GM19023 (cell line): ENCODE measurements around the gene HOXA13.

ENCODE experiments used
- ATAC-seq: cut with Tn5 transposase; IDR thresholded peaks from one replicate; pipeline ENCODE4 v1.9.1; 2021; ENCODE audit warnings: mild to moderate bottlenecking, moderate library complexity; ENCODE audit not compliant: unreplicated experiment

HOXA13 gene

DNA sequence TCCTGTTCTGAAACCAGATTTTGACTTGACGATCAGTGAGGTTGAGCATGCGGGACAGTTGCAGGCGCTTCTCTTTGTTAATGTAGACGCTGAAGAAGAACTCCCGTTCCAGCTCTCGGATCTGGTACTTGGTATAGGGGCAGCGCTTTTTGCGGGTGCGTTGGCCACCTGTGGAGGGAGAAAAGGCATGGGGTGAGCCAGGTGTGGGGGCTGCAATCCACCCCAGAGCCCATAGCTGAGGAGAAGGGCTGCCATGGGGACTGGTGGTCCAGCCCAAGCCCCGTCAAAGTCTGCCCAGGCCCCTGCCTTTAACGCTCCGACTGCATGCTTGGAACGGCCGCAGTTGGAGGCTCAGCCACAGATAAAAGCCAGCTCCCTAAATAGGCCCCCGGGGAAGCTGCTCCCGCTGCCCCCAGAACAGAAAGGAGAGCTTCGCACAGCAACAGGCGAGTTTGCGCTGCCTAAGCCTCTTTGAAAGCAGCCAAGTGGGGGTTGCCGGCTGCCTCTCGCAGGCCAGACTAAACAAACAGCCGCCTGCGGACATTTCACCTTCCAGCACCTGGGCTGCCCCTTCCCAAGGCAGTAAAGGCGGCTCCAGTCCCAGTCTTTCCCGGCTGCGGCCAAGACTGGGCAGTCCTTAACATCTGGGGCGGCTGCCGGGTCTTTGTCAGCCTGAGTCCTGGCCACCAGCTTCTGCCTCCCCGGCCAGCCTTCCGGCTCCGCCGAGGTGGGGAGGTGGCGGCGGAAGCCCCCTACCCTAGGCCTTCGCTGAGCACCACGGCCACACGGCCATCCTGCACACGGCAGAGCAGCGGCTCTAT is 16.8 kb downstream of the HOXA13 start:
- ATAC-seq: no peak

DNA sequence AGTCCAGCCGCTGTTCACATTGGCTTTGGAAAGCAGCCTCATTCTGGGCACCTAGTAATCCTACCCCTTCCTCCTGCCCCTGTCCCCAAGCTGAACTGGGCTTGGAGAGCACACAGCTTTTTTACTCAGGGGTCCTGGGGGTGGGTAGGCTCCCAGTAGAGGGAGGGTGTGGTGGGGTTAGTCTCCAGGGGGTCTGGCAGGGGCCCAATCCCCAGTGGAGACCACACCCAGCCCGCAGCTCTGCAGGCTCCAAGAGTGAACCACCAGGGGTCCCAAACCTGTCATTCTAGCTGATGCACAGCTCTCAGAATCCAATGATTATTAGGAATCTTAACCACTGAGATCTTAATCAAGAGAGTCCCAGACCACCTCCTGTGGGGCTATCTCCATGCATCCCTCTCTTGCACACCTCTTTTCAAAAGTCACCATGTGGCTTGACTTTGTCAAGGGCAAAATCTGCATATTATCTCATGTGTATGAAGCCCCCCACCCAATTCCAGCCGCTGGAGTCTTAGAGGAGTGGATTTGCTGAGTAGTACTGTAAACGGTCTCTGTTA is 17.5 kb downstream of the HOXA13 start:
- no peak for ATAC-seq

DNA sequence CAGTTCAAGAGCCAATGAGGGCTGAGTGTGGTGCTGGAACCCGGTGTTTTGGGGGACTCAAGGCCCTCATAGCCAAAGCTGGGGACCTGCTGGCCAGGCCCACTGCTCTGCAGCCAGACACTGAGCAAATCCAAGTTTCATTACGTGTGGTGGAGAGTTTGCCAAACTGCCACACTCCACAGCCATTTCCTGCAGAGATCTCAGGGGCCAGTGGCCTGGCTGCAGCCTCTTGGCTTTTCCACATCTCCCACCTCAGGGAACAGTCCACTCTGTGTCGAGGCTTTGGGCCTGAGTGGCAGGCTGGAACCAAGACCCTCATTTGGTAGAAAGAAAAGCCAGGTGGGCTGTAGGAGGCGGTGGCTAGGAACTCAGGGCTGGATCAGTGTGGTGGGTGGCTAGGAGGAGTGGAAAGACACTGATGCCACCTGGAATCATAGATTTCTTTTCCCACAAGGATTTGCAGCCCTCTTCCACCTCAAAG is 18.1 kb downstream of the HOXA13 start:
- no peak for ATAC-seq

DNA sequence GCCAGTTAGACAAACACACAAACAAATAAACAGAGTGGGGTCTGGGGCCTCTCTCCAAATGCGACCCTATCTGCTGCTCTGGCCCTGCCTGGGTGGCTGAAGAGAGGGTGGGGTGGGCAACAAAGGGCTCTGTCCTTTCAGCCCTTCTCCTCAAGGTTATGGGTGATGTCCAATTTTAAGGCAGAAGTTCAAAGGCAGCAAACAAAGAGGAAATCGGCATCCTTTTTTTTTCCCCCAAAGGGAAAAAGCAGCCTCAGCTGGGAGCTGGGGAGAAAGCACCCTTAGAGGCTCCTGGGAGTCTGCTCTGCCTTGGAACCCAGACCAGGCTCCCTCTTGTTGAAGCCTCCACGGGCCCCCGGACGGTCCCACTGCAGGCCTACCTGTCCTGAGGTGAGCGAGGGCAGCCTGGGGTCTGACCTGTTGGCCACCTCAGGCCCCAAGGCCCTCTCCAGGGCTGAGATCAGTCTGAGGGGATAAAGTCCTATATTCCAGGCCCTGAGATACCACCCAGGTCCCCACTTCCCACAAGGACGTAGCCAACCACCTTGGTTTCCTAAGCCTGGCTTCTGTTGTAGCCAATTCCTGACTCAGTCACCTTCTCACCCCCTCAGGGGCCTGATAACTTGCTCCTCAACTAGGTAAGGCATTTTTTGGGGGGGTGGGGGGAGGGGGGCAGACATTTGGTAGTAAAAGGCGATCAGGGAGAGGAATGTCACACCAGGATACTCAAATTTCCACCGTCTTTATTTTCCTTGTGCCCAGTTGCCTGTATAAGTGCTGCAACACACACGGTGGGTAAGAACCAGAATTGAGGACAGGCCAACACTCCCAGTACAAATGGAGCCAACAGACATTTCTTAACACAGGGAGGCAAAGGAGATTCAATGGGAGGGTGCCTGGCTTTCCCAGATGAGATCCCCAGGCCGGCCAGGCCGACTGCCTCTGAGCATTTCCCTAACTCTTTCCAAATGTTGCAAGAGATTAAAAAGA is 19.2 kb downstream of the HOXA13 start:
- no peak for ATAC-seq

DNA sequence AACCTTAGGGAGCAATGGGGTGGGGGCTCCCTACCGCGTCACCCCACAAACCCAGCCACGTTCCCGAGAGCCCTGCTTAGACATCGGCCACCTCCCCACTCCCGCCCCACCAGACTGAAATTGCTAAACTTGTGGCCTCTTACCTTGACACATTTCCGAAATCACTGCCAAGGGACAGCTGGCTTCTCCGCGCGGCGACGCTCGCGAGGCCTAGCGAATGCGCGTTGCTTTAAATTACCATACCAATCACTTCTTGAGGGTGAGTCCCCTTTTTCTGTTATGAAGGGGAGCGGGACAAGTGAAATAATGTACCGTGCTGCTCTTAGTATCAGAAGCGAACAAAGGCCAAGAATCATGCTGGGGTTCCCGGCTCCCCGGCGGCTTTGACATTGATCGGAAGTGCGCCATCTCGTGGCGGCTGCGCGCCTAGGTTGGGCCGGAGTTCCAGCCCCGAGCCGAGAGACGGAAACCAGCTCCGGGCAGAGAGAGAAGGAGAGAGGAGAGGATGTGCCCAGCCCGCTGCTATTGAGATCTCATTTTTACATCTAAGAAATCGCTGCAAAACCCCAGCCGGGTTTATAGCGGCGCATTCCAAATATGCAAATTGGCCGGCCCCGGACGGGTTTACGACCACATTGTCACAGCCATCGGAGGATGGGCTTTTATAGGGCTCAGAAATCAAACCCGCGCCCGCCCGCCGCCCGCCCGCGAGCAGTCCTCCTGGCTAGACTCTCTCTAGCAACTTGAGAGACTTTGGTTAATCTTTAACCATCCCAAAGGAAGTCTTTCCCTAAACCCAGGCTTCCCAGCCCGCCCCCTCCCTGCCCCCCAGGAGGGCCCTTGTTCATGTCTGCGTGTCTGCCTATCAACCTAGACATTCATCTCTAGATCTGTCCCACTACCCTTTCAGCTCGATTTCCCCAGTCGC is 20.1 kb downstream of the HOXA13 start:
- no peak for ATAC-seq

DNA sequence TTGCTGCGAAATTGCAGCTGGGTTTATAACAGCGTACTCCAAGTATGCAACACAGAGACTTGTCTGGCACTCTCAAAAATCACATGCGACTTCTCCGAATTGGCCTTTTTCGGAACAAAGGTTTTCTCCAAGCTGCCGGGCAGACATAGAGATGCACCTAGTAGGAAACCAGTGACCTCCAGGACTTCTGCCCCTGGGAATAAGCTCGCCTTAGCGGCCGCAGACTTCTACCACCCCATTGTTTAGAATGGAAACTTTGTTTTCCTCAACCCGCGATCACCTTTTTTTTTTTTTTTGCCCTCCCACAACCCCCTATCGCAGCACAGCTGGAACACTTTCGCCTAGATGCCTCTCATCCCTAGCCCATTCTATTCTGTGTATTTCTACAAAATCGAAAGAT is 20.9 kb downstream of the HOXA13 start:
- no peak for ATAC-seq

DNA sequence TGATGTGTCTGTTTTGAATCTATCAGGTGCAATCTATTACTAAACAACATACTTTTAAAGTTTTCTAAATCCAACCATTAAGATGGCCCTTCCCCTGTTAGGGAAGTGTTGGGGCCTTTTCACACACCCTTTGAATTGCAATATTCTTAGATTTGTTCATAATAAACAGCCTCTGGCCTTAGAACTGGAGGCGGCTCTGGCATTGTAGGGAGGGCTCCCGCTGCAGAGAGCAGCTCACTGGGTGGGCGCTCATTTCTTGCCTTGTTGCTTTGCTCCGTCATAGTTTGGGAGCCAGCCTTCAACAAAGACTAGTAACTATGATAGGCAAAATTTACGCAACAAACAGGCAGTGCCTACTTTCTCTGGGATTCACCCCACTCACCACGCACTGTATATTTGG is 21.5 kb downstream of the HOXA13 start:
- ATAC-seq: no peak

DNA sequence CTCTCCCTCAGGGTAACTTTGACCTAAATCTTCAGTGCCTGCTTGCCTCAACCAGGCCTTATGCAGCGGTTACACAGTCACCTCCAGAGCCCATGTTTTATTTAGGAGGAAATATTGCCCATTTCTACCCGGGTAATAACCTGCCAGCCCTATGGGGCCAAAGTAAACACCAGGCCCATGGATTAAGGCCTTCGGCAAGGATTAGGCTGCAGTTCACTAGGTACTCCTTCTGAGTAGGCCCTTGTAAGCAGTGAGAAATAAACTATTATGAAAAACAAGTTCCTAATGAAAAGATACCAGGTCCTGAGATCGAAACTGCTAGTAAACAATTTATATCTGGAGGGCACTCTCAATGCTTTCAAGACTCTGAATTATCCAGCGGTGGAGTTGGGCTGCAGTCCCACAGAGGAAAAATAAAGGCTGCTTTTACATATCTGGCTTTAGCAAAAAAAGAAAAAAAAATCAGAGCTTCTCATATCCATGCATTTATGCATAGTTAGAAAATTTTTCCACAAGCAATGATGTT is 22.0 kb downstream of the HOXA13 start:
- no peak for ATAC-seq

DNA sequence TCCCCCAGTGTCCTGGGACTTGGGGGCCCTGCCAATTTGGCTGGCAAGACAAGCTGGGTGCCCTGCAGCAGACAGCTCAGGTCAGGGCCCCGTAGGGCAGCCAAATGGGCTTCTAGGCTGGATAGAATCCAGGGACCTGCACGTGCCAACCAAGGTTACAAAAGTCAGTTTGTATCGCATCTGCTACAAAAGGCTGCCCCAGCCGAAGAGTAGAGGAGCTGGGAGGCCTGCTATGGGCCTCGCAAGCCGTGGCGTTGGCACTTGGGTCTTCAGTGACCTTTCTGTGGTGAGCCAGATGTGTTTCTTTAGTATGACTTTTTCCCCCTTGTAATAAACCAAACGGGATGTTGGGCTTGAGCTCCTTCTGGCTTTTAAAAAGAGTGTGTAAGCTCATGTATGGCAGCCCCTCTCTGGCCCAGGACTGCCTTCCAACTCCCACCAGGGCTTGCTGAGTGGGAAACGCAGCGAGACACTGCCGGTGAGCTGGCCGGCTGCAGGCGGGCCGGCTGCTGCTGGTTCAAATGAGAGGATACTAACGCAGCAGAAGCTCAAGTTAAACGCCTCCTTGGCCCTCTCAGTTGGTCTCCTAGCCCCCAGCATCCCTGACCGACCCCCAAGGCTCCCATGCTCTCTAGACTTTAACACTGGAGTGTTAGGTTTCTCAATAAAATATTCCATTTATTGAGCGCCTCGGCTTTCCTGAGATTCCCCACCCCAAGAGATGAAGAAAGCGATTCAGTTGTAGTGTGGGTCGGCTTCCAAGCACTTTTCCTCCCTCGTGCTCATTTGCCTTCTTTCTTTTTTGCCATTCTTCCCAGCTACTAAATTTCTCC is 22.7 kb downstream of the HOXA13 start:
- no peak for ATAC-seq

DNA sequence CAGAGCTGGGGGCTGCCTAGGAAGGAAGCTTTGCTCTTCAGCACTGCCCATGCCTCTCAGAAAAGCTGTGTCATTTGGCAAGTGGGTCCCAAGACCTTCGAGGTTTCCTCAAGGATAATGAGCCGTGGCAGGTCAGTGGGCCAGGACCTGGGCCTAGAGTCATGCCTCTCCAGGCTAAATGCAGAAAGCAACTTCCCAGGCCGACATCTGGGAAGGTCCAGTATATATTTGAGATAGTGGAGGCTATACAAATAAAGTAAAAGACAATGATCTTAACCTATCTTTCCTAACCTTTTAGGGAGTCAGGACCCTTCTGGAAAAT is 23.4 kb downstream of the HOXA13 start:
- ATAC-seq: no peak

DNA sequence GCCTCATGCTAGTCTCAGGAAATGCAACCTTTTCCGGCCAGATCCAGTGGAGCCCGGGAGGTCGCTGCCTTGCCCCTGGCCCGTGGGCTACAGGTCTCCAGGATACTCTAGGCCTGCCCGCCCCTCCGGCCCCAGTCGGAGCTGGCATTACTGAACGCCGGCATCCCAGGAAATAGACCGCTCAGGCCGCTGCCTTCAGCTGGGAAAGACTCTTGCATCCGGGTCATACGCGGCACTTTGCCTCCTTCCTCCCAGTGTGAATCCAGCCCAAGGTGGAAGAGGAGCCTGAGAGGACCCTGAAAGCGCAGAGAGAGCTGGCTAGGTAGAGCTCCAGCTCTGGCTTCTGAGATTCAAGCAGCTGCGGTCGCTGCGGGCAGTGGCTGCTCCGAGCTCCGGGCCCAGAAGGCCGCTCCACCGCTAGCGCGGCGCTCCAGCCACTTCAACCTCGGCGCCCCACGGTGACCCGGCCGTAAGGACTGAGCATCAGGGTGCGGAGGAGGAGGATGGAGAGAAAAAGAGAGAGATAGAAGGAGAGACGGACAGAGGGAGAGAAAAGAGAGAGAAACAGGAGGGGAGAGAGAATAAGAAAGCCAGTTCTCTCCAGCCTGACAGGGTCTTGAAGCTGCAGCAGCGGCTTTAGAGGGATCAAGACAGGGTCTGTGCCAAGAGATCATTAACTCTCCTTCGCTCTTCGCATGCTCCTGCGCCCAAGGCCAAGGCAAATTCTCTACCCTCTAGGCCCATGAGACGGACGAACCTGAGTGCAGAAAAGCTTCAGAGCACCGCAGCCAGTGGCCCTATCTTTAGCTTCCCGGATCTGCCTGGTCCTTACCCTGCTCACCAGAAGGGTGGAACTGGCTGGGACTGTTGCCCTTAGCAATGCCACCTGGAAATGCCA is 24.0 kb downstream of the HOXA13 start:
- no peak for ATAC-seq

DNA sequence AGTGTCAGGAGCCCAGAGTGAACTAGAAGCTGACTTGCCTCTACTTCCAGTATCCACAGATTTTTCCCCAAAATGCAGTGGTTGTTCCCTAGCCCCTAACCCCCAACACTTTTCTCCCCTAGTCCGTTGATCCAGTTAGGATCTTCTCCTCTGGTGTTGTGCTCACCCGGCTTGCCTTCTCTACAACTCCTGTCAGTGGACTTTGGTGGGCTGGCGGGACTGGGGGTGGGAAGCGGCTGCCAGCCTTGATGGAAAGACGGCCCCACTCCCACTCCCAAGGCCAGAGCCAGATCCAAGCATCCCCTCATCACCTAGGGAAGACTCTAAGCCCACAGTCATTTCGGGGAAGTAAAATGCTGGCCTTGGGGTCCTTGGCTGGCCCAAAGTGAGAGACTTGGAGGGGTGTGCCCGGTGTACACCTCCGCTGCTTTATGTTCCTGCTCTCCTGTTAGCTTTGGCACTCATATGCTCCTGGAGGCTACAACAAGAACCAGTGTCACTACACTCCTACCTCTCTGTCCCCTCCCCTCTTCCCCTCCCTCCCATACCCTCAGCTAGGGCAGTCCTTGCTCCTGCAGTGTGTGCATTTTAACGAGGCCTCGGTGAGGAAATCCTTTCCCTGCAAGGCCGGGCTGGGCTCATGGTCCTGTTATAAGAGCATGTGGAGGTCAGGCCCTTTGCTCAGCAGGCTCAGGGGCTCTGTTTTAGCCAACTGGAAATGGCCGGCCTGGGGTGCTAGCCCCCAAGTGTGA is 24.8 kb downstream of the HOXA13 start:
- no peak for ATAC-seq

DNA sequence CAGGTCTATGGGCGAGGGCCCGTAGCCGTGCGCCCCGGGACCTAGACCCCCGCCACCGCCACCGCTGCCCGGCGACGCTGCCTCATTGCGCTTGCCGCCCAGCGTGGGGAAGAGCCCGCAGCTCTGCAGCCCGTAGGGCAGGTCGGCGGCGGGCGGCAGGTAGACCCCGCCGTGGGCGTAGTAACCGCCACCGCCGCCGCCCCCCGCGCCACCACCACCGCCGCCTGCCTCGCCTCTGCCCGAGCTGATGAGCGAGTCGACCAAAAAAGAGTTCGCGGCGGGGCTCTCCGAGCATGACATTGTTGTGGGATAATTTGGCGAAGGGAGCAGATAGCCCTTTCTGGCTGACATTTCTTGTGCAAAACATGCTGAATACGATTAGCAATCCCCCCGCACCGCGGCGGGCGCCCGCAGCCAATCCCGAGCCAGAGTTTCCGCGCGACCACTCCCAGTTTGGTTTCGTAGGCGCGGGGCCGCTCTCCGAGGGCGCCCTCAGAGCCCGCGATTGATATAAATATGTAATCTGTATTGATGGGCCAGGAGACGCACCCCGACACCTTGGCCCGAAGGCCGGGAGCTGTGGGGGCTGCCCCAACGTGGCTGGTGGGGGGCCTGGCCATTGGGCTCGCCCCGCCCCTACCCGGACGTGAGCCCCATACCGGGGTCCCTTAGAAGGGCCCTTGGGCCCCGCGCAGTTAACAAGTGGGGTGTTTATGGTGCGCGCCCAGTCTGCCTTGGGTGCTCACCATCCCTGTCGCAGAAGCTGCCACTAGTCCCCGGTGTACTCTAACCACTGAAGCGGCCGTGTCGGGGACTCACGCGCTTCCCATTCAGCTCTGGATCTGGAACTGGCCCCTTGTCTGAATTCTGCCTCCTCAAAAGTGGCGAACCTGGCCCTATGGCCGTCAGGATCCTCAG is 25.7 kb downstream of the HOXA13 start, which contains the start of gene HOXA10:
TSS of gene HOXA10 (minus strand) at position 365 of the 918 bp plus-strand sequence. CDS start at position 351, 14 bp downstream.
- ATAC-seq: no peak

DNA sequence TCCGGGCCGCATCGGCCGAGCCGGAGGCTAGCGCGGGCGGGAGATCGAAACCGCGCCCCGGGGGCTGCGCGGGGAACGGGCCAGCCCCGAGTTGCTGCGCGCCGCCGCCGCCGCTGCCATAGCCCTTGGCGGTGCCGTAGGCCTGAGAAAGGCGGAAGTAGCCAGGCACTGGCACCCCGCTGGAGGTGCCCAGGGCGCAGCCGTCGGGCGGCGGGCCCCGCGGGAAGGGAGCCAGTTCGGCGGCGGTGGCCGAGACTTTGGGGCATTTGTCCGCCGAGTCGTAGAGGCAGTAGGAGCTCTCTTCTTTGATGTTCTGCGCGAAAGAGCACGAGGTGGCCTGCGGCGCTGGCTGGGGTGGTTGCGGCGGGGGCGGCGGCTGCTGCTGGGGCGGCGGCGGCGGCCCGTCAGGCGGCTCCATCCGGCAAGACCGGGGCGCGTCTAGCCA is 26.4 kb downstream of the HOXA13 start:
- ATAC-seq: no peak

DNA sequence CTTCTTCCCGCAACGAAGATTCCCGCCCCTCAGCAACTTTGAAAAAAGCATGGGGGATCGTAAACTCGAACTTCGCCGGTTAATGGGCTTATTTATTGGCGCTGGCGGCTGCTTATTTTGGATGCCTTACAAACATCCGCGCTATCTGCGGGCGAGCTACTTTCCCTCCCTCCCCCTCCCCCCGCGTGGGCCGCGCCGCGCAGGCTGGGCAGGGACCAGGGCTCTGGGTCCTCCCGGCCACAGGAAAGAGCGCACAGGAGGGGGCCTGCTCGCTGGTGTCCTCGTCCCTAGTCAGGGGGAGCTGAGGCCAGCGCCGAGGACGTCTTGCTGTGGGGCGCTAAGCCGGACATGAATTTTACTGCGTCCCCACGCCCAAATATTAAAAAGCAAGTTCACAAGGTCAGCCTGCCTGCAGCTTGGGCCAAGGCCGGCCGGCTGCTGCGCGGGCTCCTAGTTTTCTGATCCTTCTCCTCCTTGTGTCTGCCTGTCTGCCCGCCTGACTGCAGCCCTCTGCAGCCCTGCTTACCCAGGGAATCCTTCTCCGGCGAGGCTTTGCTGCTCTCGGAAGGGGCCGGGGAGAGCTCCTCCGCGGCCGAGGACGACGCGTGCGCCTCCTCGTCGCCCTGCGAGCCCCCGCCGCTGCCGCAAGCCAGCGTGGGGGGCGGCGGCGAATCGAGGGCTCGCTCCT is 26.9 kb downstream of the HOXA13 start:
- no peak for ATAC-seq

DNA sequence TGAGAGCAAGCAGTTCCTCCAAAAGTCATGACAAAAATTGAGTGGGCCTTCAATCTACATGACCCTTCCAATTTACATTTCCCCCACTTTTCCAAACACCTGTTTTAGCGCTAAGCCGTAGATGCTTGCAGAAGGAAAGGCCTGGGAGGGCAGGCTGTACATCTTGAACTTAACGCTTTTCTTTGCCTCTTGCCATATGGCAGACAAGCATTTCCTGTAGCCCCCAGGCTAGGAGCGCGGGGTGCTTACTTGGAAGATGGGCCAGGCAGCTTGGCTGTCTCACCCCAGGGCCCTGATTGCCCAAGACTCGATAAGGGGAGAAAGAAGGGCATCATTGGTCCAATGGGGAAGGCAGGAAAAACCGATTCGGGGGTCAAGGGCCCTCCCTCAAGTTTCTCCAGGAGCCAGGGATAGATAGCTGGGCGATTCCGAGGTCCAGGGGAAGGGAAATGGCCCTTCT is 27.5 kb downstream of the HOXA13 start:
- ATAC-seq: no peak
